ENCODE data around the gene NEK5. TPM values are rescaled to one million over a fixed set of nuclear protein-coding genes. Genes with fewer than 3 reads are reported as not detected.

The NEK5 gene
- total RNA-seq, 4 donors from 2014 or later, result 0.07 TPM; not detected in 3

DNA sequence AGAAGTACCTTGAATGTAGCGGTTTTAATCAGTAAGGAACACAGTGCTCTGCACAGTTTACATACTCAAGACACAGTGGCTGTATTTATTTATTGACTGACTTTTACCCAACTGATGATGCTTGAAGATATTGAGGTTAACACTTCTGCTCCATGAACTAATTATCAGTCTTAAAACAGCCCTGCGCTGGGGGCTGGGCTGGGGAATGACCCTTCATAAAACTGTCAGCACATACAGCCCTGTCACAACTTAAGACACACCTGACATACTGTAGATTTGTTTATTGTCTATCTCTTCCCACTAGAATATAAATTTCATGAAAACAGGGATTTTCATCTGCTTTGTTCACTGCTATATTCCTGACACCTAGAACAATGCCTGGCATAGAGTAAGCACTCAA is 10.8 kb downstream of the NEK5 start:
- Histone ChIP-seq H3K4me3 (no peak overlapping the region), H3K9me3 (no peaks in the 10 kb centered on the region), H3K4me1 (no peaks in the 10 kb centered on the region), H3K27ac (no peak overlapping the region), H3K27me3 (no peaks in the 10 kb centered on the region), H3K36me3 (no peaks in the 10 kb centered on the region)
- in situ Hi-C loops (cut with MboI; ENCODE audit: low sequenced_read_pairs in 4 of 4), result no loop called here
- TF ChIP-seq, protein P1, sequence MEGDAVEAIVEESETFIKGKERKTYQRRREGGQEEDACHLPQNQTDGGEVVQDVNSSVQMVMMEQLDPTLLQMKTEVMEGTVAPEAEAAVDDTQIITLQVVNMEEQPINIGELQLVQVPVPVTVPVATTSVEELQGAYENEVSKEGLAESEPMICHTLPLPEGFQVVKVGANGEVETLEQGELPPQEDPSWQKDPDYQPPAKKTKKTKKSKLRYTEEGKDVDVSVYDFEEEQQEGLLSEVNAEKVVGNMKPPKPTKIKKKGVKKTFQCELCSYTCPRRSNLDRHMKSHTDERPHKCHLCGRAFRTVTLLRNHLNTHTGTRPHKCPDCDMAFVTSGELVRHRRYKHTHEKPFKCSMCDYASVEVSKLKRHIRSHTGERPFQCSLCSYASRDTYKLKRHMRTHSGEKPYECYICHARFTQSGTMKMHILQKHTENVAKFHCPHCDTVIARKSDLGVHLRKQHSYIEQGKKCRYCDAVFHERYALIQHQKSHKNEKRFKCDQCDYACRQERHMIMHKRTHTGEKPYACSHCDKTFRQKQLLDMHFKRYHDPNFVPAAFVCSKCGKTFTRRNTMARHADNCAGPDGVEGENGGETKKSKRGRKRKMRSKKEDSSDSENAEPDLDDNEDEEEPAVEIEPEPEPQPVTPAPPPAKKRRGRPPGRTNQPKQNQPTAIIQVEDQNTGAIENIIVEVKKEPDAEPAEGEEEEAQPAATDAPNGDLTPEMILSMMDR (IDR thresholded peaks at IDR 0.05 in 4 of 5, conservative IDR thresholded peaks at IDR 0.05 in 1 of 5), result no peak
- TF ChIP-seq POLR2A (IDR thresholded peaks at IDR 0.05), result no peak
- DNase-seq (no peak), ATAC-seq (no peak)
- intact Hi-C loops (cut with DNase I; ENCODE audit: low total_unique reads), result no loop called here

DNA sequence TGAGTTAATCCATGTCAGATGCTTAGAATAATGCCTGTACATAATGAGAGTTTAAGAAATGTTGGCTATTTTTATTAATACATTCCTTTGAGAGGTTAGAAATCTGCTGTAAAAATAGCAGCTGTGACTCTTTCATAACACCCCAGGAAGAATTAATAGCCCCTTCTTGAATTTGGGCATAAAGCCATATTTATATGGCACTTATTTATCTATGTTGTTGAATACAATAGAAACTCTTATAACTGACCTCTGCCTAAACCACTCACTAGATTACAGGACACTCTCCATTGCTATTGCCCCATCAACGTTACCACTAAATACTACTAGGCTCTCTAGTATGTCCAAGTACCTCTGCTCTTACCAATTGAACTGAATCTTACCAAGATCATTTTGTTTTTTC is 16.3 kb downstream of the NEK5 start:
- in situ Hi-C loops (cut with MboI; ENCODE audit: low sequenced_read_pairs in 4 of 4), result no loop called here
- DNase-seq, result no peak
- intact Hi-C loops (cut with DNase I; ENCODE audit: low total_unique reads), result no loop called here

DNA sequence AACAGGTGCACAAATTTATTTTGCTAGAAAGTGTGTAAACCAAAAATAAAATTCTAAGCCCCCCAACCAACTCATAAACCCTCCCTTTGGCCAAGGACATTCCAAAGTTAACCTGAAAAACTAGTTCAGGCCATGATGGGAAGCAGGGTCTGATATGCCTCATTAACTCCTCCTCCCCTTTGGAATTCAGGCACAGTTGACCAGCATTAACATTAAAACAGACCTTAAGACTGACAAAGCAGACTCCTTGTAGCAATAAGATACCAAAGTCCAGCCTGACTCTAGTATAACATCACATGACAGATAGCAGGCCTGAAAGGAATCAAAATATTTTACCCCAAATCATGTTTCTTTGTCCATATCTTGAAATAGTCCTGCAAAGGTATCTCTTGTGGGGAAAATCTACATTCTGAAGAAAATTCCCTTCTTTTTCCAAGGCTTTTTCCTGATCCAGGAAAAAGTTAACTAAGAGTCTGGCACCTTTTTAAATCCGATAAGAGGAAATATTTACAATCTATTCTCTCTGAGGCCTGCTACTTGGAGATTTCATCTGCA is 19.7 kb downstream of the NEK5 start:
- intact Hi-C loops (cut with DNase I; ENCODE audit: low total_unique reads) (no loop called here), in situ Hi-C loops (cut with MboI; ENCODE audit: low sequenced_read_pairs in 4 of 4) (no loop called here)
- no peak overlapping the region for H3K27ac ChIP-seq
- H3K27me3 ChIP-seq, result no peaks in the 10 kb centered on the region
- no peaks in the 10 kb centered on the region for H3K9me3 ChIP-seq
- H3K4me1 ChIP-seq, result no peaks in the 10 kb centered on the region
- ATAC-seq (no peak), DNase-seq (no peak)
- TF ChIP-seq POLR2A (IDR thresholded peaks at IDR 0.05), result no peak
- TF ChIP-seq, protein P1 (IDR thresholded peaks at IDR 0.05 in 4 of 5, conservative IDR thresholded peaks at IDR 0.05 in 1 of 5), result no peak
- no peak overlapping the region for H3K4me3 ChIP-seq
- H3K36me3 ChIP-seq, result no peaks in the 10 kb centered on the region

More for the DNA sequence above, 16.3 kb downstream of the NEK5 start:
- H3K9me3 ChIP-seq, result no peaks in the 10 kb centered on the region
- H3K36me3 ChIP-seq, result no peaks in the 10 kb centered on the region
- no peak overlapping the region for H3K4me3 ChIP-seq
- no peaks in the 10 kb centered on the region for H3K27me3 ChIP-seq
- no peak overlapping the region for H3K27ac ChIP-seq
- ATAC-seq, result no peak
- TF ChIP-seq, protein P1 (IDR thresholded peaks at IDR 0.05 in 4 of 5, conservative IDR thresholded peaks at IDR 0.05 in 1 of 5), result no peak
- no peak for TF ChIP-seq POLR2A (IDR thresholded peaks at IDR 0.05)
- no peaks in the 10 kb centered on the region for H3K4me1 ChIP-seq

DNA sequence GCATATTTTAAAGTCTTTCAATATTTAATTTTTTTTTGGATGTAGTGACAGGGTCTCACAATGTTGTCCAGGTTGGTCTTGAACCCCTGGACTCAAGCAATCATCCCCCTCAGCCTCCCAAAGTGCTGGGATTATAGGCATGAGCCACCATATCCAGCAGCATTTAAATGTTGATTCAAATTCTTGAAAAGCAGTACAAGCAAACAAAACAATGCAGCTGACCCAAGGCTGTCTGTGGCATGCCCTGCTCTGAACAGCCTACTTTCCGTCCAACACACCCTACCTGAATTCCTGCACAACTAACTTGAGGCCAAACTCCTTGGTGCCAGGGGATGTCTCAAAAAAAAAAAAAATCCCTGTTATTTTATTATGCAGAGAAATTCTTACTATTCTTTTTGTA is 23.0 kb downstream of the NEK5 start:
- no peak overlapping the region for H3K27ac ChIP-seq
- no peaks in the 10 kb centered on the region for H3K27me3 ChIP-seq
- no peaks in the 10 kb centered on the region for H3K4me1 ChIP-seq
- no peak for DNase-seq
- no peaks in the 10 kb centered on the region for H3K9me3 ChIP-seq
- H3K4me3 ChIP-seq, result no peak overlapping the region
- in situ Hi-C loops (cut with MboI; ENCODE audit: low sequenced_read_pairs in 4 of 4) (no loop called here), intact Hi-C loops (cut with DNase I; ENCODE audit: low total_unique reads) (no loop called here)
- TF ChIP-seq POLR2A (IDR thresholded peaks at IDR 0.05), result no peak
- TF ChIP-seq, protein P1 (IDR thresholded peaks at IDR 0.05 in 4 of 5, conservative IDR thresholded peaks at IDR 0.05 in 1 of 5), result no peak
- no peak for ATAC-seq
- H3K36me3 ChIP-seq, result no peaks in the 10 kb centered on the region

DNA sequence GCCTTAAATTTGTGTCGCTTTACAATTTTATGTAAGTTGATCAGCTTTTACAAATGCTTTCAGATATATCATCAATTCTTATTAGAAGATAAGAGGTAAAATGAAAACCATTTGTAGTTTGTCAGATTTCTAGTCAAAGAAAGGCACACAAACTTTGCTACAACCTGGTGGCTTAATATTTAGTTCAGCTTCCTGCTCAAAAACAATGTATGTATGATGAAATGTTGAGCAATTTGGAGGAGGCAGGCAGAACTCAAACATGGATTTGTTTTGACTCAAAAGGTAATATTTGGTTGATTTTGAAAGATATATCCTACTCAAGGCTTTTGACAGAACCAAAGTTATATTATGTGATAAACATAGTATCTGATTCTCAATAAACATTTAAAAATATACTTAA is 24.2 kb downstream of the NEK5 start:
- Histone ChIP-seq H3K4me1 (no peaks in the 10 kb centered on the region), H3K27ac (no peak overlapping the region), H3K4me3 (no peak overlapping the region), H3K9me3 (no peaks in the 10 kb centered on the region), H3K27me3 (no peaks in the 10 kb centered on the region), H3K36me3 (no peaks in the 10 kb centered on the region)
- DNase-seq (no peak), ATAC-seq (no peak)
- TF ChIP-seq POLR2A (IDR thresholded peaks at IDR 0.05), result no peak
- TF ChIP-seq, protein P1 (IDR thresholded peaks at IDR 0.05 in 4 of 5, conservative IDR thresholded peaks at IDR 0.05 in 1 of 5), result no peak
- in situ Hi-C loops (cut with MboI; ENCODE audit: low sequenced_read_pairs in 4 of 4) (no loop called here), intact Hi-C loops (cut with DNase I; ENCODE audit: low total_unique reads) (no loop called here)

Measured in gastrocnemius medialis (tissue), 4 donors.